CD4-positive, alpha-beta T cell (primary cell): Measurements from ENCODE around the gene DYNLT2. TPM values are rescaled to one million over a fixed set of nuclear protein-coding genes. Genes with fewer than 3 reads are reported as not detected.

Experiments used
- ATAC-seq: fragments of 200-7000 bp; cut with Tn5 transposase; one replicate; pipeline ENCODE4 v1.10.0; 2022; ENCODE audit warnings: mild to moderate bottlenecking; ENCODE audit not compliant: poor library complexity
- CTCF ChIA-PET: fragments of 350-600 bp; sonication (Branson Sonifier 250); formaldehyde crosslinking; loops from one replicate; lab custom pipeline; 2021; ENCODE audit warnings: antibody characterized with exemption, inconsistent platforms; lab: Charles Lee
- POLR2A ChIA-PET: fragments of 350-600 bp; sonication (Branson Sonifier 250); formaldehyde crosslinking; loops from one replicate; lab custom pipeline; 2021; ENCODE audit warnings: antibody characterized with exemption, inconsistent platforms; lab: Charles Lee
- DNase-seq, 14 experiments: peaks; one replicate each; pipeline ENCODE4 v3.0.0-alpha.2; 2013 to 2020; ENCODE audit warnings: mixed read lengths in 2 of 14
- H3K27ac ChIP-seq, 2 donors: one replicate each; pipeline versions ENCODE4 v1.5.1 to v1.7.0; 2013; ENCODE audit warnings: low read length in 2 of 2, low read depth in 1 of 2, mild to moderate bottlenecking in 1 of 2
- H3K27me3 ChIP-seq, 2 experiments: 1 replicate in 1 of 2; 2 replicates in 1 of 2; pipeline versions ENCODE4 v1.6.1 to v1.7.0; 2013; ENCODE audit warnings: low read length in 2 of 2, control low read depth in 1 of 2, mild to moderate bottlenecking in 1 of 2, moderate library complexity in 1 of 2; ENCODE audit not compliant: insufficient read depth in 2 of 2, control insufficient read depth in 1 of 2
- H3K36me3 ChIP-seq: one replicate; pipeline ENCODE4 v1.6.1; 2013; ENCODE audit warnings: low read length, control low read depth; ENCODE audit not compliant: insufficient read depth
- H3K4me1 ChIP-seq: one replicate; pipeline ENCODE4 v1.6.1; 2013; ENCODE audit warnings: low read length, control low read depth; ENCODE audit not compliant: insufficient read depth
- H3K4me3 ChIP-seq: one replicate; pipeline ENCODE4 v1.5.1; 2013; ENCODE audit warnings: mild to moderate bottlenecking, low read length, moderate library complexity
- H3K9me3 ChIP-seq, 2 experiments: 1 replicate in 1 of 2; 2 replicates in 1 of 2; pipeline versions ENCODE4 v1.6.1 to v1.7.0; 2013; ENCODE audit warnings: low read length in 2 of 2, mild to moderate bottlenecking in 2 of 2, control low read depth in 1 of 2, moderate library complexity in 1 of 2; ENCODE audit not compliant: control insufficient read depth in 1 of 2, insufficient read depth in 1 of 2
- H3K27ac Mint-ChIP-seq: one replicate; pipeline ENCODE4 v1.8.0; 2020; ENCODE audit warnings: mixed read lengths
- H3K27me3 Mint-ChIP-seq: one replicate; pipeline ENCODE4 v1.8.0; 2021; ENCODE audit warnings: mixed read lengths
- H3K36me3 Mint-ChIP-seq: one replicate; pipeline ENCODE4 v1.8.0; 2021; ENCODE audit warnings: low read depth, mixed read lengths
- H3K4me1 Mint-ChIP-seq: one replicate; pipeline ENCODE4 v1.8.0; 2021; ENCODE audit warnings: low read depth, mixed read lengths
- H3K4me3 Mint-ChIP-seq: one replicate; pipeline ENCODE4 v1.8.0; 2020; ENCODE audit warnings: mild to moderate bottlenecking, mixed read lengths
- H3K9me3 Mint-ChIP-seq: one replicate; pipeline ENCODE4 v1.8.0; 2020; ENCODE audit warnings: mixed read lengths
- CTCF ChIP-seq: fragments of 200-600 bp; IDR thresholded peaks from one replicate; pipeline ENCODE4 v1.8.0; 2022; ENCODE audit warnings: antibody characterized with exemption, mild to moderate bottlenecking
- intact Hi-C, 2 experiments: fragments of 100-400 bp; cut with DNase I in 1 of 2; cut with micrococcal nuclease in 1 of 2; formaldehyde crosslinking; loops; one replicate each; pipeline versions ENCODE4 v1.15.1 to v1.9.0; 2023 to 2025; cut with DNase I, micrococcal nuclease
- polyA plus RNA-seq, 2 donors: library from polyadenylated mRNA; unstranded; fragments of 120-200 nt; gene quantifications; one replicate each; pipeline ENCODE4 v1.2.1, GENCODE V29; 2013
- total RNA-seq, 174 experiments: library from RNA in 2 of 174; stranded (reverse) in 2 of 174; gene quantifications; one replicate each; pipeline ENCODE4 v1.2.3 and lab custom pipeline; 2021 to 2026

The DYNLT2 gene
- 1 to 10 TPM; 4.1 to 4.3 TPM for total RNA-seq
- 4.3 TPM for polyA plus RNA-seq (2013, experiment 1 of 2)
- polyA plus RNA-seq (2013, experiment 2 of 2): 2.3 TPM
- total RNA-seq (lab: John Stamatoyannopoulos, UW): 2.6 to 21.9 (median 8.7) reads per million in 172 experiments

GRCh38 chr6:169751242-169752073 is at the start of gene DYNLT2, which contains the start of gene ERMARD:
Gene DYNLT2 (minus strand): TSS chr6:169751572. CDS start chr6:169751458, 114 bp downstream.
Gene ERMARD (plus strand): TSS chr6:169751622. CDS start chr6:169751658, 36 bp downstream.
- H3K27me3 ChIP-seq: no peaks in the 10 kb centered on the region
- H3K36me3 Mint-ChIP-seq: peaks cover 14% of the 10 kb centered on the region
- CTCF ChIA-PET: interaction anchor here (1.0 to 1.3 kb wide), 5 partner anchors 22 to 538 kb away, joined by 3 to 6 read pairs (median 4); partner anchors contain the start of genes C6orf120 and WDR27
- H3K4me1 ChIP-seq: peaks cover 14% of the 10 kb centered on the region
- H3K9me3 ChIP-seq: no peaks in the 10 kb centered on the region
- H3K27ac ChIP-seq: peak within 1 kb of the TSS; percentile 92 to 94
- intact Hi-C loops: loop anchor here (1.0 to 10.0 kb wide), 7 partner anchors 27 to 857 kb away; partner anchors contain the start of genes C6orf120 (in 2 of the 2), TBP (in 2 of the 2), WDR27 (in 2 of the 2) and FAM120B (in 1 of the 2)
- DNase-seq (peak; percentile 85 to 96 (median 91)), ATAC-seq (peak; percentile 93)
- H3K27me3 Mint-ChIP-seq: no peaks in the 10 kb centered on the region
- H3K4me3 ChIP-seq: peak within 1 kb of the TSS; percentile 87
- TF ChIP-seq CTCF: no peak
- POLR2A ChIA-PET: interaction anchor here (0.6 to 5.6 kb wide), 20 partner anchors 11 to 862 kb away, joined by 3 to 111 read pairs (median 4); partner anchors contain the start of genes C6orf120, PDCD2, PHF10 and PSMB1
- H3K9me3 Mint-ChIP-seq: no peaks in the 10 kb centered on the region
- H3K4me3 Mint-ChIP-seq: peak within 1 kb of the TSS; percentile 99
- peak within 1 kb of the TSS; percentile 100 for H3K27ac Mint-ChIP-seq
- peaks cover 39% of the 10 kb centered on the region for H3K4me1 Mint-ChIP-seq
- peaks cover 2% of the 10 kb centered on the region for H3K36me3 ChIP-seq

GRCh38 chr6:169800668-169801395 is 49.5 kb upstream of the DYNLT2 start:
- H3K27ac Mint-ChIP-seq: no peak overlapping the region

More at GRCh38 chr6:169800668-169801395, 49.5 kb upstream of the DYNLT2 start:
- H3K9me3 ChIP-seq: no peaks in the 10 kb centered on the region
- DNase-seq: no peak
- CTCF ChIA-PET: interaction anchor here (1.9 kb wide), 1 partner anchor 11 kb away, joined by 4 read pairs; no protein-coding TSS in a partner anchor
- peaks cover 12 to 14% of the 10 kb centered on the region in 2 experiments for H3K27me3 ChIP-seq
- no peaks in the 10 kb centered on the region for H3K36me3 Mint-ChIP-seq
- no peaks in the 10 kb centered on the region for H3K36me3 ChIP-seq
- peaks cover 49% of the 10 kb centered on the region for H3K27me3 Mint-ChIP-seq
- POLR2A ChIA-PET: no interaction called here
- H3K9me3 Mint-ChIP-seq: no peaks in the 10 kb centered on the region
- no peak overlapping the region for H3K4me3 ChIP-seq
- ATAC-seq: no peak
- H3K4me3 Mint-ChIP-seq: no peak overlapping the region
- intact Hi-C loops: no loop called here
- peaks cover 30% of the 10 kb centered on the region for H3K4me1 ChIP-seq
- peaks cover 32% of the 10 kb centered on the region for H3K4me1 Mint-ChIP-seq
- H3K27ac ChIP-seq: no peak overlapping the region
- no peak for TF ChIP-seq CTCF
